Mesenchymal stem cell (in vitro differentiated cells and primary cell): ENCODE results near the gene CNGA1.

Source experiments
- DNase-seq: peaks from one replicate; pipeline ENCODE4 v3.0.0-alpha.2; 2013
- H2AFZ ChIP-seq: one replicate; pipeline ENCODE4 v1.6.1; 2013; ENCODE audit warnings: low read depth, mild to moderate bottlenecking, control low read depth, inconsistent platforms, low read length, moderate library complexity
- H2AK5ac ChIP-seq: 2 replicates; pipeline ENCODE4 v1.6.1; 2013; ENCODE audit warnings: low read length, moderate library complexity, mild to moderate bottlenecking, inconsistent platforms; ENCODE audit not compliant: severe bottlenecking
- H2BK120ac ChIP-seq: one replicate; pipeline ENCODE4 v1.6.1; 2013; ENCODE audit warnings: low read depth, mild to moderate bottlenecking, inconsistent platforms, low read length, moderate library complexity
- H2BK12ac ChIP-seq, 2 experiments: one replicate each; pipeline ENCODE4 v1.6.1; 2013; ENCODE audit warnings: inconsistent platforms in 2 of 2, low read length in 2 of 2, mild to moderate bottlenecking in 2 of 2, moderate library complexity in 2 of 2, control low read depth in 1 of 2
- H2BK15ac ChIP-seq: one replicate; pipeline ENCODE4 v1.6.1; 2013; ENCODE audit warnings: mild to moderate bottlenecking, low read depth, inconsistent platforms; ENCODE audit not compliant: poor library complexity, severe bottlenecking
- H2BK5ac ChIP-seq: 2 replicates; pipeline ENCODE4 v1.6.1; 2013; ENCODE audit warnings: low read depth, mild to moderate bottlenecking, low read length, control low read depth, inconsistent platforms; ENCODE audit not compliant: poor library complexity, severe bottlenecking
- H3K14ac ChIP-seq, 2 experiments: one replicate each; pipeline ENCODE4 v1.6.1; 2013; ENCODE audit warnings: inconsistent platforms in 2 of 2, low read length in 2 of 2, control low read depth in 1 of 2, mild to moderate bottlenecking in 1 of 2, moderate library complexity in 1 of 2
- H3K18ac ChIP-seq, 2 experiments: one replicate each; pipeline ENCODE4 v1.6.1; 2013; ENCODE audit warnings: inconsistent platforms in 2 of 2, low read length in 2 of 2, control low read depth in 1 of 2, low read depth in 1 of 2, mild to moderate bottlenecking in 1 of 2
- H3K23ac ChIP-seq, 2 experiments: one replicate each; pipeline ENCODE4 v1.6.1; 2013; ENCODE audit warnings: inconsistent platforms in 2 of 2, low read length in 2 of 2, mild to moderate bottlenecking in 2 of 2, moderate library complexity in 2 of 2, control low read depth in 1 of 2
- H3K27ac ChIP-seq: 2 replicates; pipeline ENCODE4 v1.5.1; 2013; ENCODE audit warnings: mild to moderate bottlenecking, moderate library complexity, low read length, control low read depth, inconsistent platforms; ENCODE audit not compliant: poor library complexity, severe bottlenecking
- H3K27me3 ChIP-seq, 2 experiments: 2 replicates each; pipeline versions ENCODE4 v1.6.1 to v1.7.0; 2013; ENCODE audit warnings: low read length in 2 of 2, mild to moderate bottlenecking in 2 of 2, moderate library complexity in 2 of 2, control low read depth in 1 of 2, inconsistent platforms in 1 of 2; ENCODE audit not compliant: control insufficient read depth in 1 of 2, insufficient read depth in 1 of 2
- H3K36me3 ChIP-seq, 2 experiments: 2 replicates each; pipeline versions ENCODE4 v1.6.1 to v1.7.0; 2013; ENCODE audit warnings: low read length in 2 of 2, control low read depth in 1 of 2, inconsistent platforms in 1 of 2, low read depth in 1 of 2, mild to moderate bottlenecking in 1 of 2; ENCODE audit not compliant: insufficient read depth in 2 of 2, control insufficient read depth in 1 of 2
- H3K4ac ChIP-seq, 2 experiments: one replicate each; pipeline ENCODE4 v1.6.1; 2013; ENCODE audit warnings: inconsistent platforms in 2 of 2, low read length in 2 of 2, mild to moderate bottlenecking in 2 of 2, moderate library complexity in 2 of 2, control low read depth in 1 of 2, low read depth in 1 of 2
- H3K4me1 ChIP-seq: 2 replicates; pipeline ENCODE4 v1.6.1; 2013; ENCODE audit warnings: low read depth, low read length, control low read depth; ENCODE audit not compliant: control insufficient read depth, insufficient read depth
- H3K4me2 ChIP-seq: 2 replicates; pipeline ENCODE4 v1.6.1; 2013; ENCODE audit warnings: low read length, mild to moderate bottlenecking, inconsistent platforms; ENCODE audit not compliant: poor library complexity, severe bottlenecking
- H3K4me3 ChIP-seq, 2 experiments: 2 replicates each; pipeline versions ENCODE4 v1.5.1 to v1.7.0; 2013; ENCODE audit warnings: low read length in 2 of 2, mild to moderate bottlenecking in 2 of 2, control low read depth in 1 of 2, low read depth in 1 of 2; ENCODE audit not compliant: insufficient read depth in 1 of 2
- H3K79me1 ChIP-seq: replicated peaks from 2 replicates; pipeline ENCODE4 v1.6.1; 2013; ENCODE audit warnings: mild to moderate bottlenecking, control low read depth, low read length, inconsistent platforms; ENCODE audit not compliant: poor library complexity, severe bottlenecking
- H3K9ac ChIP-seq: 2 replicates; pipeline ENCODE4 v1.7.0; 2013; ENCODE audit warnings: mild to moderate bottlenecking, low read length, moderate library complexity
- H3K9me3 ChIP-seq: 2 replicates; pipeline ENCODE4 v1.7.0; 2013; ENCODE audit warnings: mild to moderate bottlenecking, low read length; ENCODE audit not compliant: control insufficient read depth
- H4K8ac ChIP-seq: one replicate; pipeline ENCODE4 v1.6.1; 2013; ENCODE audit warnings: inconsistent platforms, mild to moderate bottlenecking, low read length, moderate library complexity
- H4K91ac ChIP-seq: one replicate; pipeline ENCODE4 v1.6.1; 2013; ENCODE audit warnings: mild to moderate bottlenecking, low read length, inconsistent platforms
- WGBS: methylation state at CpG from one replicate; pipeline ENCODE4 v1.1.7; 2013; ENCODE audit warnings: mixed read lengths; 5-methylcytosine and 5-hydroxymethylcytosine counted together

Gene CNGA1

DNA sequence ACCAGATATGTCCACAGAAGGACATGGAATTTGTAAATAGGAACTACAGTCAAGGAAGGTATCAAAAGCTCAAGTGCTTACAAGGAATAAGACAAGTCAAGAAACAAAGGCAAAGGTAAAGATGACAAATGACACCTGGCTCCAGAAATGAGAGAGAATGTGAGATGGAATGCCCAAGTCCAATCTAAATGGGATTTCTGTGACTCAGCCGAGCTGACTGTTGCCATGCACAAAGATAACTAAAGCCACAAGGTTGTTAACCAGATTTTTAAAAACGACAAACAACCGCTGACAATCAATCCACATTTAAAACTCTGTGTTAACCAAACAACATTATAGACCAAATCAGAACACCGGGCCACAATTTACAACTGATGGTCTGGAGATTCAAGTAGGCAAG lies 103.2 kb downstream of the CNGA1 start:
- Histone ChIP-seq H2BK12ac (no peak overlapping the region), H3K4me3 (peak overlapping the region in 1 of 2 experiments; percentile 90), H3K4ac (no peak overlapping the region), H3K23ac (no peak overlapping the region), H3K27me3 (no peaks in the 10 kb centered on the region), H3K4me1 (peaks cover 2% of the 10 kb centered on the region), H3K4me2 (peak overlapping the region; percentile 82), H2BK15ac (no peak overlapping the region), H3K9ac (peak overlapping the region; percentile 94), H3K36me3 (peaks cover 0 to 19% of the 10 kb centered on the region in 2 experiments), H3K27ac (no peak overlapping the region), H2AK5ac (no peak overlapping the region), H2AFZ (no peak overlapping the region), H4K91ac (no peak overlapping the region), H2BK5ac (no peak overlapping the region), H4K8ac (no peak overlapping the region), H2BK120ac (no peak overlapping the region), H3K79me1 (peaks cover 13% of the 10 kb centered on the region), H3K9me3 (no peaks in the 10 kb centered on the region), H3K18ac (no peak overlapping the region), H3K14ac (no peak overlapping the region)
- peak; percentile 26 for DNase-seq
- 0% methylated on average over 2 of the region's 4 CpGs for WGBS

DNA sequence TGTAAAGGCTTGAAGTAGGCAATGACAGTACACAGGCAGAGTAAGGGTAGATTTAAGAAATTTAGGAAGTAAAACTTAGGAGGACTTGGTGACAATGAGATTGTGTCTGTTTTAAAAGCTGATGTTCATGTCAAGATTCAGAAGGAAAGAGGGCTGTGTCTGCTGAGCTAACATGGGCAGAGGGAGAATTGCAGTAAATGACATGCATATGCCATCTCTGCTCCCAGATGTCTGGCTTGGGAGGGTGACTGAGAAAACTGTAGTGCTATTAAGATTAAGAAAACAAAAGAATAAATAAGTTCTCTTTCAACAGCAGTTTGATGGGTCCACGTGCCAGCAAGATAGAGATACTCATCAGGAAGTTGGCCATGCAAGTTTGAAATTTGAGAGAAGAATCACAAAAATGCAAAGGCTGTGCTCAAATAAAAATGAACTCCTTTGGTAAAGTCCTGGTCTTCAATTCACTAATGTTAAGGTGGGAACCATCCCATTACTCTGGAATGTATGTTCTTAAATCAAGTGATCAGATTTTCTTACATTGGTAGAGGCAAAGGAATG lies 109.3 kb downstream of the CNGA1 start:
- Histone ChIP-seq H2BK120ac (no peak overlapping the region), H3K36me3 (peaks cover 0 to 66% of the 10 kb centered on the region in 2 experiments), H3K4me1 (no peaks in the 10 kb centered on the region), H3K9ac (no peak overlapping the region), H2BK12ac (no peak overlapping the region), H3K4me2 (no peak overlapping the region), H3K4ac (no peak overlapping the region), H2AK5ac (no peak overlapping the region), H2AFZ (no peak overlapping the region), H4K91ac (no peak overlapping the region), H2BK15ac (no peak overlapping the region), H3K23ac (no peak overlapping the region), H3K9me3 (no peaks in the 10 kb centered on the region), H2BK5ac (no peak overlapping the region), H3K14ac (no peak overlapping the region), H3K79me1 (peaks cover 21% of the 10 kb centered on the region), H3K27ac (no peak overlapping the region), H3K18ac (no peak overlapping the region), H4K8ac (no peak overlapping the region), H3K4me3 (no peak overlapping the region), H3K27me3 (no peaks in the 10 kb centered on the region)
- no peak for DNase-seq
- WGBS: 50% methylated on average over 1 of the region's 1 CpG

DNA sequence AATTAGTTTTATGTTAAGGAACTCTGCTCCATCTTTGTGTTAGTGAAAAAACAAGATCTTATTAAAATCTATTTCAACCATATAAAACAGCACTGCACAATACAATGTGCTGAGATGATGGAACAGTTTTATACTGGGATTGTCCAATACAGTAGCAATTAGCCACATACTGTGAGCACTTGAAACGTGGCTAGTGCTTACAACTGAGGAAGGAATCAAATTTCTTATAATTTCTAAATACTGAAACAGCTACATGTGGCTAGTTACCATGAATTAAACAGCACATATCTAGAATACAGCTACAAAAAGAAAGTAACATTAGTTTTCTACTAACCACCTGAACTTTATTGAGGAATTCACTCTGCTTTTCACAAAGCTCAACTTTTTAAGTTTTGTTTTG lies 116.8 kb downstream of the CNGA1 start:
- Histone ChIP-seq H3K9me3 (no peaks in the 10 kb centered on the region), H2BK15ac (no peak overlapping the region), H4K91ac (no peak overlapping the region), H4K8ac (no peak overlapping the region), H3K4ac (no peak overlapping the region), H2AK5ac (no peak overlapping the region), H2AFZ (no peak overlapping the region), H3K14ac (no peak overlapping the region), H2BK12ac (no peak overlapping the region), H3K18ac (no peak overlapping the region), H3K27ac (no peak overlapping the region), H3K27me3 (no peaks in the 10 kb centered on the region), H3K36me3 (peaks cover 8 to 87% of the 10 kb centered on the region in 2 experiments), H3K4me3 (no peak overlapping the region), H3K4me1 (no peaks in the 10 kb centered on the region), H2BK5ac (no peak overlapping the region), H3K9ac (no peak overlapping the region), H3K23ac (no peak overlapping the region), H3K79me1 (peaks cover 10% of the 10 kb centered on the region), H2BK120ac (no peak overlapping the region), H3K4me2 (no peak overlapping the region)
- DNase-seq: no peak
- WGBS: no CpG with 5 or more reads among the region's 1 CpG

DNA sequence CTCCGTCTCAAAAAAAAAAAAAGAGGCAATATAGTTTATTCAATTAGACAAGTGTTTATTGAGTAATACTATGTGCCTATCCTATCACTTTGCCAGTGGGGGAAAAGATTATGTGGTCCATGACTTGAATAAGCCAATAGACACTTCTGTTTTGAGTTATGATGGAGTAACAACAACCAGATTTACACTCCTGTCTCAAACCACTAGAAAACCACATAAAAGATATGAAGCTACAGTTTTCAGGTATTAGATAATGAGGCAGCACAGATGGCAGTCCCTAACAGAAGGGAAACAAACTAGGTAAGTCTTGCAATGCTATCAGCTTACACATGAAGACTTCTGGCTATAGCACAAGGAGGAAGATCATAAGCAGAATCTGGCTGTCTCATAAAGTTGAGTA lies 124.6 kb downstream of the CNGA1 start:
- DNase-seq: no peak
- WGBS: no CpG with 5 or more reads among the region's 1 CpG
- Histone ChIP-seq H3K4me1 (no peaks in the 10 kb centered on the region), H2AFZ (no peak overlapping the region), H3K36me3 (peaks cover under 1 to 91% of the 10 kb centered on the region in 2 experiments), H3K9ac (no peak overlapping the region), H3K18ac (no peak overlapping the region), H3K79me1 (no peaks in the 10 kb centered on the region), H3K4me3 (no peak overlapping the region), H3K4ac (no peak overlapping the region), H2BK120ac (no peak overlapping the region), H2BK15ac (no peak overlapping the region), H3K27me3 (no peaks in the 10 kb centered on the region), H3K14ac (no peak overlapping the region), H4K91ac (no peak overlapping the region), H2BK5ac (no peak overlapping the region), H2AK5ac (no peak overlapping the region), H3K23ac (no peak overlapping the region), H2BK12ac (no peak overlapping the region), H3K9me3 (no peaks in the 10 kb centered on the region), H3K27ac (no peak overlapping the region), H4K8ac (no peak overlapping the region), H3K4me2 (no peak overlapping the region)
